H1 (cell line): Measurements from ENCODE around the gene RPL41. TPM values are rescaled to one million over a fixed set of nuclear protein-coding genes. Genes with fewer than 3 reads are reported as not detected.

Source experiments
- CTCF ChIA-PET: fragments of 300-600 bp; sonication (Branson Sonifier 250); formaldehyde crosslinking; loops from one replicate; lab custom pipeline; 2021; ENCODE audit not compliant: partially characterized antibody; lab: Charles Lee
- POLR2A ChIA-PET: fragments of 300-600 bp; sonication (Branson Sonifier 250); formaldehyde crosslinking; loops from one replicate; lab custom pipeline; 2021; ENCODE audit warnings: inconsistent platforms; ENCODE audit not compliant: partially characterized antibody; lab: Charles Lee
- DNase-seq, 2 experiments: peaks; one replicate each; pipeline versions ENCODE4 v3.0.0 to v3.0.0-alpha.2; 2010 to 2022; ENCODE audit warnings: low spot score in 2 of 2, low read depth in 1 of 2, mixed read lengths in 1 of 2
- FAIRE-seq: peaks from 2 replicates; lab custom pipeline; 2011; peaks lifted over from hg19 to GRCh38; lab: Jason Lieb, UNC
- H2AFZ ChIP-seq: 2 replicates; pipeline ENCODE4 v1.8.1; 2012; ENCODE audit warnings: low read length, inconsistent platforms
- H2AK5ac ChIP-seq: 2 replicates; pipeline ENCODE4 v1.6.1; 2013; ENCODE audit warnings: low read depth, low read length
- H2BK120ac ChIP-seq: replicated peaks from 2 replicates; pipeline ENCODE3; 2013; ENCODE audit warnings: low read depth, low read length, inconsistent platforms
- H2BK12ac ChIP-seq: 2 replicates; pipeline ENCODE4 v1.6.1; 2013; ENCODE audit warnings: low read depth, low read length
- H2BK15ac ChIP-seq: 2 replicates; pipeline ENCODE4 v1.6.1; 2013; ENCODE audit warnings: low read length
- H2BK20ac ChIP-seq: 2 replicates; pipeline ENCODE4 v1.6.1; 2013; ENCODE audit warnings: low read length
- H2BK5ac ChIP-seq: 2 replicates; pipeline ENCODE4 v1.6.1; 2013; ENCODE audit warnings: low read depth, low read length
- H3K14ac ChIP-seq: 2 replicates; pipeline ENCODE4 v1.6.1; 2013; ENCODE audit warnings: inconsistent platforms; ENCODE audit not compliant: insufficient read length
- H3K18ac ChIP-seq: 2 replicates; pipeline ENCODE4 v1.6.1; 2013; ENCODE audit warnings: low read length; ENCODE audit errors: extremely low read depth
- H3K23ac ChIP-seq: 2 replicates; pipeline ENCODE4 v1.6.1; 2013; ENCODE audit warnings: inconsistent platforms; ENCODE audit not compliant: insufficient read length
- H3K23me2 ChIP-seq: 2 replicates; pipeline ENCODE4 v1.6.1; 2013; ENCODE audit warnings: low read depth, low read length
- H3K27ac ChIP-seq: 2 replicates; pipeline ENCODE4 v1.6.1; 2011; ENCODE audit warnings: low read depth, low read length, inconsistent platforms
- H3K27me3 ChIP-seq, 4 experiments: replicated peaks in 1 of 4; 1 replicate in 1 of 4; 2 replicates in 3 of 4; pipeline versions ENCODE4 v1.6.1 to v1.8.1; 2011 to 2013; ENCODE audit warnings: low read length in 3 of 4, mild to moderate bottlenecking in 3 of 4, inconsistent platforms in 2 of 4, mixed read lengths in 2 of 4, moderate library complexity in 1 of 4; ENCODE audit not compliant: control insufficient read depth in 3 of 4, insufficient read depth in 3 of 4; ENCODE audit errors: extremely low read depth in 1 of 4
- H3K36me3 ChIP-seq, 4 experiments: 2 replicates each; pipeline versions ENCODE4 v1.6.1 to v1.8.1; 2011 to 2013; ENCODE audit warnings: mild to moderate bottlenecking in 4 of 4, low read length in 3 of 4, moderate library complexity in 2 of 4, control low read depth in 1 of 4, inconsistent platforms in 1 of 4; ENCODE audit not compliant: insufficient read depth in 4 of 4, control insufficient read depth in 2 of 4
- H3K4ac ChIP-seq: replicated peaks from 2 replicates; pipeline ENCODE3; 2013; ENCODE audit warnings: low read length, low read depth, mixed read lengths, inconsistent platforms; ENCODE audit not compliant: insufficient read length
- H3K4me1 ChIP-seq, 4 experiments: replicated peaks in 1 of 4; 1 replicate in 1 of 4; 2 replicates in 3 of 4; pipeline versions ENCODE4 v1.6.1 to v1.8.1; 2011 to 2013; ENCODE audit warnings: low read length in 3 of 4, inconsistent platforms in 2 of 4, mixed read lengths in 1 of 4; ENCODE audit not compliant: insufficient read depth in 4 of 4, control insufficient read depth in 3 of 4
- H3K4me2 ChIP-seq, 2 experiments: 2 replicates each; pipeline versions ENCODE4 v1.6.1 to v1.8.1; 2011 to 2013; ENCODE audit warnings: low read depth in 2 of 2, low read length in 2 of 2, control low read depth in 1 of 2, inconsistent platforms in 1 of 2, mild to moderate bottlenecking in 1 of 2; ENCODE audit not compliant: insufficient read depth in 1 of 2
- H3K4me3 ChIP-seq, 4 experiments: fragments of 200-600, 300-600 bp in 1 of 4; sonication (generic), shearing (Covaris generic), sonication (Bioruptor Twin) in 1 of 4; 2 replicates each; pipeline versions ENCODE4 v1.5.1 to v1.8.1; 2011 to 2016; ENCODE audit warnings: low read length in 4 of 4, low read depth in 3 of 4, control low read depth in 2 of 4, inconsistent platforms in 2 of 4, mild to moderate bottlenecking in 2 of 4, mixed read lengths in 1 of 4, moderate library complexity in 1 of 4; ENCODE audit not compliant: insufficient read depth in 2 of 4; ENCODE audit errors: extremely low read depth in 1 of 4
- H3K56ac ChIP-seq: replicated peaks from 2 replicates; pipeline ENCODE3; 2013; ENCODE audit warnings: low read depth, mild to moderate bottlenecking, mixed read lengths, low read length, inconsistent platforms; ENCODE audit not compliant: insufficient read length
- H3K79me1 ChIP-seq: 2 replicates; pipeline ENCODE4 v1.6.1; 2013; ENCODE audit warnings: low read depth, low read length, control low read depth
- H3K79me2 ChIP-seq, 2 experiments: 2 replicates each; pipeline versions ENCODE4 v1.6.1 to v1.8.1; 2012 to 2013; ENCODE audit warnings: low read length in 2 of 2, mild to moderate bottlenecking in 2 of 2, inconsistent platforms in 1 of 2; ENCODE audit not compliant: insufficient read depth in 2 of 2, control insufficient read depth in 1 of 2
- H3K9ac ChIP-seq, 4 experiments: replicated peaks in 1 of 4; 1 replicate in 1 of 4; 2 replicates in 3 of 4; pipeline versions ENCODE4 v1.6.1 to v1.8.1; 2011 to 2013; ENCODE audit warnings: low read depth in 3 of 4, low read length in 3 of 4, control low read depth in 2 of 4, mild to moderate bottlenecking in 2 of 4, moderate library complexity in 2 of 4, inconsistent platforms in 1 of 4; ENCODE audit errors: extremely low read depth in 1 of 4
- H3K9me3 ChIP-seq, 2 experiments: 2 replicates each; pipeline versions ENCODE4 v1.6.1 to v1.8.1; 2012 to 2013; ENCODE audit warnings: mild to moderate bottlenecking in 2 of 2, moderate library complexity in 2 of 2, control low read depth in 1 of 2, inconsistent platforms in 1 of 2, low read depth in 1 of 2, low read length in 1 of 2, mixed read lengths in 1 of 2; ENCODE audit not compliant: insufficient read depth in 2 of 2
- H4K20me1 ChIP-seq, 2 experiments: replicated peaks in 1 of 2; 2 replicates each; pipeline versions ENCODE3 to v1.8.1; 2011 to 2013; ENCODE audit warnings: inconsistent platforms in 2 of 2, low read length in 2 of 2, mild to moderate bottlenecking in 1 of 2; ENCODE audit not compliant: insufficient read depth in 2 of 2, control insufficient read depth in 1 of 2
- H4K5ac ChIP-seq: 2 replicates; pipeline ENCODE4 v1.6.1; 2013; ENCODE audit warnings: low read length, low read depth, mixed read lengths, inconsistent platforms; ENCODE audit not compliant: insufficient read length
- H4K8ac ChIP-seq: 2 replicates; pipeline ENCODE4 v1.8.0; 2013; ENCODE audit warnings: mild to moderate bottlenecking, moderate library complexity, low read length, inconsistent platforms; ENCODE audit not compliant: insufficient read depth; ENCODE audit errors: extremely low read depth
- H4K91ac ChIP-seq: replicated peaks from 2 replicates; pipeline ENCODE3; 2013; ENCODE audit warnings: low read length, mixed read lengths, inconsistent platforms; ENCODE audit not compliant: insufficient read length
- HDAC2 ChIP-seq, 2 experiments: fragments of 300-600 bp in 1 of 2; sonication (generic) in 1 of 2; IDR thresholded peaks; 2 replicates each; pipeline ENCODE4 v1.6.1; 2011 to 2012; ENCODE audit warnings: low read depth in 2 of 2, low read length in 2 of 2, mild to moderate bottlenecking in 2 of 2, moderate library complexity in 2 of 2, borderline replicate concordance in 1 of 2, inconsistent platforms in 1 of 2
- POLR2A ChIP-seq, 2 experiments: IDR thresholded peaks; 1 replicate in 1 of 2; 2 replicates in 1 of 2; pipeline ENCODE4 v1.6.1; 2011; ENCODE audit warnings: low read depth in 2 of 2, low read length in 2 of 2, mild to moderate bottlenecking in 2 of 2; ENCODE audit errors: control extremely low read depth in 1 of 2
- SAP30 ChIP-seq: fragments of 300-600 bp; sonication (generic); IDR thresholded peaks from 2 replicates; pipeline ENCODE4 v1.7.1; 2012; ENCODE audit warnings: low read length, moderate library complexity, mild to moderate bottlenecking, inconsistent platforms; ENCODE audit not compliant: insufficient read depth, insufficient replicate concordance
- TCF12 ChIP-seq: IDR thresholded peaks from 2 replicates; pipeline ENCODE4 v1.6.1; 2011; ENCODE audit warnings: low read depth, mild to moderate bottlenecking, low read length
- WGBS, 2 experiments: shearing (Covaris generic) in 1 of 2; methylation state at CpG; one replicate each; pipeline versions ENCODE4 v1.1.6 to v1.1.7; 2013 to 2015; ENCODE audit warnings: low lambda C conversion rate in 2 of 2, mixed read lengths in 2 of 2, inconsistent platforms in 1 of 2, low coverage in 1 of 2, missing lambda C conversion rate in 1 of 2; ENCODE audit not compliant: insufficient replicate concordance in 2 of 2, insufficient coverage in 1 of 2, insufficient read length in 1 of 2; ENCODE audit errors: extremely low coverage in 1 of 2, missing lambda C conversion rate in 1 of 2; 5-methylcytosine and 5-hydroxymethylcytosine counted together
- polyA plus RNA-seq, 7 experiments: library from polyadenylated mRNA; depleted of rRNA in 3 of 7; stranded (reverse) in 5 of 7; unstranded in 2 of 7; fragments of >200 nt in 5 of 7; fragments of 200-250 nt in 2 of 7; gene quantifications; 1 replicate in 5 of 7; 2 replicates in 1 of 7; 4 replicates in 1 of 7; pipeline versions ENCODE4 v1.2.1 to v1.2.3, GENCODE V29; 2011 to 2013; ENCODE audit warnings: missing spikeins in 2 of 7, mixed read lengths in 2 of 7
- total RNA-seq: library from RNA; stranded (reverse); fragmentation: NEBNext Ultra II Directional; extraction: Animal tissue kit (Norgen Biotek cat#: 25700); gene quantifications from 2 replicates; pipeline ENCODE4 v1.2.1, GENCODE V29; 2021

The RPL41 gene
- total and polyA plus RNA-seq, 2 of the 8 experiments (the other 6 are each of a cell fraction or from before 2014, with no cell fraction given), result 4,440 to 16,488 TPM

- Histone ChIP-seq H2BK120ac (no peak overlapping the region), H4K8ac (no peak overlapping the region), H4K20me1 (peaks cover 11 to 23% of the 10 kb centered on the region in 2 experiments), H2BK20ac (no peak overlapping the region), H3K27ac (no peak overlapping the region), H2AFZ (no peak overlapping the region), H3K23me2 (peaks cover 19% of the 10 kb centered on the region), H3K4me2 (peak overlapping the region; percentile 77 to 92; a peak in 2 of 4 replicates), H2BK5ac (no peak overlapping the region), H3K18ac (no peak overlapping the region), H4K91ac (no peak overlapping the region), H4K5ac (no peak overlapping the region), H2BK12ac (no peak overlapping the region), H3K14ac (no peak overlapping the region), H3K4ac (no peak overlapping the region), H3K36me3 (peaks cover 30 to 68% (median 52%) of the 10 kb centered on the region in 4 experiments), H3K56ac (no peak overlapping the region), H3K27me3 (no peaks in the 10 kb centered on the region), H2BK15ac (no peak overlapping the region), H2AK5ac (no peak overlapping the region), H3K79me2 (peaks cover 3 to 25% of the 10 kb centered on the region in 2 experiments), H3K23ac (no peak overlapping the region), H3K79me1 (peaks cover 3% of the 10 kb centered on the region; the same call in 1 of the 2 replicates), H3K9me3 (no peaks in the 10 kb centered on the region), H3K9ac (no peak overlapping the region; a peak in 1 of 7 replicates), H3K4me3 (peak overlapping the region in 2 of 4 experiments; percentile 14 to 91; a peak in 3 of 8 replicates), H3K4me1 (peaks cover 3 to 33% (median 20%) of the 10 kb centered on the region in 4 experiments)
- FAIRE-seq, result no peak
- WGBS, 2 experiments, result 89% methylated on average over 11 of the region's 11 CpGs; no CpG with 5 or more reads in 1 of the 2 experiments
- no peak for DNase-seq
- CTCF ChIA-PET, result interaction anchor here (0.9 to 6.8 kb wide), 11 partner anchors 25 to 76 kb away, joined by 3 to 47 read pairs (median 5); partner anchors contain the start of genes ESYT1, RNF41, SMARCC2 and ZC3H10
- POLR2A ChIA-PET, result interaction anchor here (0.9 to 15.6 kb wide), 15 partner anchors 19 to 198 kb away, joined by 3 to 656 read pairs (median 6); partner anchors contain the start of genes CNPY2, PA2G4, RNF41 and SMARCC2
- TF ChIP-seq HDAC2 (IDR thresholded peaks at IDR 0.05; ENCODE audit: borderline replicate concordance in 1 of 2, low read depth in 2 of 2, low read length in 2 of 2), result no peak
- no peak for TF ChIP-seq SAP30
- TF ChIP-seq POLR2A (IDR thresholded peaks at IDR 0.05; ENCODE audit: control extremely low read depth in 1 of 2, low read depth in 2 of 2, low read length in 2 of 2), result peak; percentile 36 to 81
- no peak for TF ChIP-seq TCF12
Measured at GRCh38 chr12:56160894-56161689, 44.7 kb downstream of the RPL41 start.
